GM18502 (cell line): Measurements from ENCODE around the gene GREM2.

Experiments
- ATAC-seq: cut with Tn5 transposase; IDR thresholded peaks from one replicate; pipeline ENCODE4 v1.9.1; 2021; ENCODE audit warnings: mild to moderate bottlenecking; ENCODE audit not compliant: unreplicated experiment, poor library complexity

GREM2 gene

GRCh38 chr1:240466509-240466908 lies 145.4 kb downstream of the GREM2 start:
- no peak for ATAC-seq

DNA sequence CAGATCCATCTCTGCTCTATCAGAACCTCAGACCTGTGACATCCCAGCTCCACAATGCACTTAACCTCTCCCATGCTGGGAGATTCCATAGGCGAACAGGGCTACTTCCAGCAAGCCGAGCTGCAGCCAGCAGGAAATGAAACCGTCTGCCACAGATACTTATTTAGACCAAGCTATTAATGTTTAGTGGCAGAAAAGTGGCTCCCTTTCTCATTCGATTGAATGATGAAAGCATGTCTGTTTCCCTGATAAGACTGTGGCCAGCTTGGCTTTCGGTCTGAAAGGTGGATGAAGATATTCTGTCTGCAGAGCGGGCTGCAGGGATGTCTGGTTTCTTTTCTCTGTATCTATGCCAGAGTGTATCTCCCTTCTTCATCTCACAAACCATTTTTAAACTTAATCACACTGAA lies 146.4 kb downstream of the GREM2 start:
- no peak for ATAC-seq

DNA sequence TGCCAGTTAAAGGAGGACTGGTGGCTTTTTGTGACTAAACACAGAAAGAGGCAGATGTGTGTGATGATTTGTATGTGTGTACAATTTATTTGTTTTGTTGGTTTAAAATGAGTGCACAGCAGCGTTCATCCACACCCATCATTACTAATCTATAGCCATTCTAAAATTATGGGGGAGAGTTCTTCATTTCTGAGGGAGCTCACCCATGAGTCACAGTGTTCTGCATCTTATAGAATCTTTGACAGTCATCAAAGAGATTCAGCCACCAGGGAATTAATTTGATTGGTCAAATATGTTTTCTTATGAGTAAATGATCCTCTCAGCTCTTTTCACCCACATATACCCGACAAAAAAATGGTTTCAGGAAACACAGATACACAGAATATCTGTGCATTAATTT lies 147.9 kb downstream of the GREM2 start:
- no peak for ATAC-seq

GRCh38 chr1:240462766-240463395 lies 149.1 kb downstream of the GREM2 start:
- ATAC-seq, result no peak

DNA sequence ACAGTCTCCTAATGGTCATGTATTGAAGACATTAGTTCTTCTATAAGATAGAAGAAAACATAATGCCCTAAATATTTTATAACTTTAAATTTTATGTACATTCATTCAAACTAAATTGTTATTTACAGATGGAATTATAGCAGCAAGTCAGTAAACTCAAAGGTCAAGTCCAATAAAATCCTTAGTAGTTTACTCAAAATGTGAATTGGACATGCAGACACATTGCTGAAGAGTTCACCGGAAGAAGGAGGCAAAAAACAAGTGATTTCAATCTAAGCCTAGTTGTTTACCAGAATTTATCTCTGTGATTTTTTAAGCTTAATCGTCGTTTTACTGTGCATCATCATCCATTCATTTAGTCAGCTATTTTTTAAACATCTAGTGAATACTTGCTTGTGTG lies 149.7 kb downstream of the GREM2 start:
- no peak for ATAC-seq

GRCh38 chr1:240457203-240457602 lies 154.8 kb downstream of the GREM2 start:
- no peak for ATAC-seq

- no peak for ATAC-seq
These were observed 156.6 kb downstream of the GREM2 start for GRCh38 chr1:240455228-240455821.

GRCh38 chr1:240445369-240445768 lies 166.6 kb downstream of the GREM2 start:
- ATAC-seq, result no peak

GRCh38 chr1:240441669-240442068 lies 170.3 kb downstream of the GREM2 start:
- no peak for ATAC-seq
